Small intestine (tissue), 7 donors: Measurements from ENCODE around the gene SEPTIN10. TPM values are rescaled to one million over a fixed set of nuclear protein-coding genes. Genes with fewer than 3 reads are reported as not detected.

ENCODE experiments used
- DNase-seq, 2 donors: peaks; one replicate each; pipeline versions ENCODE4 v3.0.0 to v3.0.0-alpha.2; 2013
- FAIRE-seq: peaks from 2 replicates; lab custom pipeline; 2012; peaks lifted over from hg19 to GRCh38; lab: Jason Lieb, UNC
- H3K27ac ChIP-seq, 3 donors: one replicate each; pipeline ENCODE4 v1.5.1; 2013; ENCODE audit warnings: low read length in 2 of 3, mild to moderate bottlenecking in 2 of 3, control low read depth in 1 of 3, inconsistent platforms in 1 of 3, low read depth in 1 of 3, moderate library complexity in 1 of 3
- H3K27me3 ChIP-seq, 3 donors: one replicate each; pipeline ENCODE4 v1.6.1; 2013; ENCODE audit warnings: low read length in 3 of 3, inconsistent platforms in 1 of 3; ENCODE audit not compliant: control insufficient read depth in 3 of 3, insufficient read depth in 3 of 3
- H3K36me3 ChIP-seq, 3 donors: one replicate each; pipeline ENCODE4 v1.6.1; 2013; ENCODE audit warnings: low read length in 3 of 3, inconsistent platforms in 1 of 3, low read depth in 1 of 3, mild to moderate bottlenecking in 1 of 3, moderate library complexity in 1 of 3; ENCODE audit not compliant: control insufficient read depth in 3 of 3, insufficient read depth in 2 of 3
- H3K4me1 ChIP-seq, 3 donors: one replicate each; pipeline ENCODE4 v1.6.1; 2013; ENCODE audit warnings: low read length in 2 of 3, inconsistent platforms in 1 of 3, low read depth in 1 of 3, mild to moderate bottlenecking in 1 of 3, moderate library complexity in 1 of 3; ENCODE audit not compliant: control insufficient read depth in 3 of 3, insufficient read depth in 2 of 3
- H3K4me3 ChIP-seq, 3 donors: one replicate each; pipeline ENCODE4 v1.5.1; 2013; ENCODE audit warnings: low read length in 3 of 3, control low read depth in 1 of 3, inconsistent platforms in 1 of 3, low read depth in 1 of 3, mild to moderate bottlenecking in 1 of 3, moderate library complexity in 1 of 3
- H3K9me3 ChIP-seq, 2 donors: one replicate each; pipeline ENCODE4 v1.6.1; 2013; ENCODE audit warnings: low read depth in 1 of 2, low read length in 1 of 2; ENCODE audit not compliant: control insufficient read depth in 2 of 2, insufficient read depth in 1 of 2
- WGBS, 3 donors: extraction: QIAGEN DNeasy Blood & Tissue Kit; methylation state at CpG; one replicate each; pipeline ENCODE4 v1.1.7; 2013; 5-methylcytosine and 5-hydroxymethylcytosine counted together
- polyA plus RNA-seq, 4 donors: library from polyadenylated mRNA; stranded (reverse) in 3 of 4; unstranded in 1 of 4; fragments of 200-250 nt in 3 of 4; fragments of 120-200 nt in 1 of 4; gene quantifications; one replicate each; pipeline versions ENCODE4 v1.2.1 to v1.2.3, GENCODE V29; 2013
- donor health status: healthy with polysubstance abuse.
- donor health status: control.
- donor health status: control.
- donor health status: Bipolar disorder and iron deficiency.
- donor health status: healthy.

Gene SEPTIN10
- polyA plus RNA-seq, 4 donors = 24.0 to 50.9 (median 28.8) TPM

DNA sequence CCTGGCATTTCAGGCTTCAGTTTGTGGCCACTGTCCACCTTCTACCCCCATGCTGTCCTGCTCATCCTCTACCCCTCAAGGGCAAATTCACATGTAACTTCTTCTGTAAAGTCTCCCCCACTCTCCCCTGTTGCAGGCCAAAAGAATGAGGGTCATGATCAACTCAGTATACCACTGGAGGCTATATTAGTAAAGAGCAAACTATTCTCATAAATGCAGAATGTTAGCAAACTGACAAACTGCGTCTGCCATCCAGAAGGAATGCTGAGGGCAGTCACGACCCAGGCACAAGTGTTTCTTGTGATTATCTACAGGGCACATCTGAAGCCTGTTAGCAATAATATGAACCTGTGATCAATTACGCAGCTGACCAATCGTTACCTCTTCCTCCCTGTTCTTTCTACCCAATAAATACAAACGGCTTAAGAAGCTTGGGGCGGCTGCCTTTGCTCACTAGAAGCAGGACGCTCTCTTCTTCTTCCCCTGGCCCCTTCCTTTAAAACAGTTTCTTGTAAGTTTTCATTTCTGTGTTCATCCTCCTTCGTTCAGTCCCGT, 58.3 kb downstream of the SEPTIN10 start:
- Histone ChIP-seq H3K4me1 (peaks cover 0 to 11% (median 3%) of the 10 kb centered on the region in 3 donors), H3K4me3 (no peak overlapping the region), H3K9me3 (no peaks in the 10 kb centered on the region), H3K27me3 (no peaks in the 10 kb centered on the region), H3K27ac (no peak overlapping the region), H3K36me3 (peaks cover 3 to 12% (median 3%) of the 10 kb centered on the region in 3 donors)
- DNase-seq (no peak), FAIRE-seq (no peak)
- 86 to 87% (median 86%) methylated on average over 9 of the region's 9 CpGs for WGBS, 3 donors

DNA sequence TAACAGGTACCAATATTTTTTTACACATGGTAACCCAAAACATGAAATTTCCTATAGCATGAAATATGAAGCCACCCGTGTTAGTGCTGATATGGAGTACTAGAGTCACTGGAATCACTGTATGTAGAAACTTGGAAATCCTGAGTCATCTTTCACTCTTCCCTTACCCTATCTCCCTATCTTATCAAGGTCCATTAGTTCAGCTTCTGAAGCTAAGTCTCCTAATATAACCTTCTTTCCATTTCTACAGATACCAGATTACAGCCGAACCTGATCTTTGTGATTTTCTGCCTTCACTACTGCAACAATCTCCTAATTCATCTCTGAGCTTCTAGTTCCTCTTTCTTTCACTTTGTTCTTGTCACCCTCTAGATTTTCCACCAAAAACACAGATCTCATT, 59.0 kb downstream of the SEPTIN10 start:
- peak; percentile 54 to 83 for DNase-seq
- H3K27ac ChIP-seq = no peak overlapping the region
- 14 to 53% (median 34%) methylated on average over 2 of the region's 2 CpGs for WGBS, 3 donors
- H3K36me3 ChIP-seq = peaks cover 3 to 12% (median 3%) of the 10 kb centered on the region in 3 donors
- H3K4me1 ChIP-seq = peaks cover 0 to 11% (median 3%) of the 10 kb centered on the region in 3 donors
- H3K4me3 ChIP-seq = no peak overlapping the region
- no peaks in the 10 kb centered on the region for H3K27me3 ChIP-seq
- H3K9me3 ChIP-seq = no peaks in the 10 kb centered on the region
- FAIRE-seq = no peak

DNA sequence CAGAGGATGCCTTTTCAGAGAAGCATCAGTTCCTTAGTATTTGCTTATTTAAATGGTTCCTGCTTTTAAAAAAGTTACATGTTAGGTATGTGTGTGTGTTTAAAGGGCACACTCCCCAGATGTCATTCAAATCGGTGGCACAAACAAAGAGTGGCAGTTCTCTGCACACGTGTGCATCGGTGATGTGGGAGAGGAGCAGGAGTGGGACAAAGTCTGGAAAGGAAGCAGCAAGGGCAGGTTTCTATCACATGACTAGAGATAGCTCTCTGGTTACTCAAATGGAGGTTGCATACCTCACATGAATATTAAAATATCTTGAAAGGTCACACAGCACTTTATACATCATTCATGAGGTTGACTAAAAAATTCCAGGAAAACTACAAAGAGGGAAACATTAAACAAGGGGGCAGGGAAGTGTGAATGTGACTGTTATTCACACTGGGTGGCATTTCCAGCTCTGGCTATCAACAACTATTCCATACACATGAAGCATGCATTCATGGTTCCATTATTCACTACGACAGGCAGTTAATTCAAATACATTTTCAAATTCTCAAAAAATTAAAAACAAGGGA, 64.7 kb downstream of the SEPTIN10 start:
- no peak for FAIRE-seq
- Histone ChIP-seq H3K27ac (peak overlapping the region in 1 of 3 donors; percentile 54), H3K36me3 (peaks cover 3 to 13% (median 6%) of the 10 kb centered on the region in 3 donors), H3K27me3 (no peaks in the 10 kb centered on the region), H3K4me1 (no peaks in the 10 kb centered on the region), H3K9me3 (no peaks in the 10 kb centered on the region), H3K4me3 (no peak overlapping the region)
- WGBS, 3 donors = 58 to 71% (median 61%) methylated on average over 4 of the region's 4 CpGs
- DNase-seq = peak; percentile 26 to 63

DNA sequence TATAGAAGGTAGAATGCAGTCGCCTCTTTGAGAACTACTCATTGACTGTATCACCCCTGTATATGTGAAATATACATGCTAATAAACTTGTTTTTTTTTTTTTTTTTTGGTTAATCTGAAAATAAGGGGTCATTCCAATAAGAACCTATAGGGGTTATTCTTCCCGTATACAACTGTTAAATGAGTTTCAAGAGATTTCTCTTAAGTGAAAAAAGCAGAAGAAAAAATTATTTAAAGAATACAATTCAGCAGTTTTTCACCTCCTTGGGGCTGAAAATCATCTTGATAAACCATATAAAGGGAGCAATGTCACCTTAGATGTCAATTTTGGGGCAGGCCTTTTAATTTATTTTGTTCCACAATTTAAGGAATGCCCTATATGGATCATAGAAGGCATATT, 66.5 kb downstream of the SEPTIN10 start:
- Histone ChIP-seq H3K4me1 (no peaks in the 10 kb centered on the region), H3K9me3 (no peaks in the 10 kb centered on the region), H3K4me3 (no peak overlapping the region), H3K36me3 (peaks cover 3 to 10% (median 4%) of the 10 kb centered on the region in 3 donors), H3K27me3 (no peaks in the 10 kb centered on the region), H3K27ac (no peak overlapping the region)
- DNase-seq (no peak), FAIRE-seq (no peak)
- WGBS, 3 donors = 80 to 85% (median 81%) methylated on average over 2 of the region's 2 CpGs

DNA sequence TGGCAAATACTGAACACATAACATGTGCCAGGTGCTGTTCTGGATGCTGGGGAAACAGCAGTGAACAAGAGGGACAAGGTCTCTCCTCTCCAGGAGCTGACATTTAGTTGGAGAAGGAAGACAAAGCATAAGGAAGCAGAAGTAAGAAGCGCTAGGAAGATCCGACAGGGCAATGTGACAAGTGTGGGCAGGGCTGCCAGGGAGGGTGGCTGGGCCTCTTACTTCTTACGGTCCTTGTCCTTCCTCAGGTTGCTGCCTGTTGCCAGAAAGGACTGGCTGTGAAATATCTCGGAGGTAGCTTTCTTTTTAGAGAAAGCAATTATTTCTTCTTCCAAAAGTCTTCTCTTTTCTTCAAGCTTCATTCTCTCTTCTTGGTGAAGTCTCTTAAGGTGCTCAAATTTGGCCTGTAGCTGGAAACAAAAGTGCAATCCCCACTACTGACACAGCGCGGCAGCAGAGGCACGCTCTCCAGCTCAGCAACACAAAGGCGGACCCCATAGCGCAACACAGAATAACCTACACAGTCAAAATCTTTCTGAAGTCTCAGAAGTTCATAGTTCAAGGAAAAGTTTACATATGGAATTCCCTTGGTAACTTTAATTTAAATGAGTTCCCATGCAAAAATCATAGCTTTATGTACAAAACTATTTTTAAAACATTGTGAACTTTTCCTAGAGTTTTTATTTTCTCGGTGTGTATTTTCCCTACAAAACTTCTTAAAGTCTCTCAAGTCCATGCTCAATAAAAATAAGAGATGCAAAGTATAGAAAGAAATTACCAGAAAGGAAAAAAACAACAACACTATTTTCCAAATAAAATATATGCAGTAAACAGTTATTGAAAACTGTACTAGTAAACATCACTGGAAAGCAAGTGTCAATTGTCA, 67.7 kb downstream of the SEPTIN10 start:
- H3K36me3 ChIP-seq = peaks cover 0 to 11% (median 7%) of the 10 kb centered on the region in 3 donors
- no peak overlapping the region for H3K27ac ChIP-seq
- H3K4me1 ChIP-seq = no peaks in the 10 kb centered on the region
- no peak overlapping the region for H3K4me3 ChIP-seq
- H3K27me3 ChIP-seq = no peaks in the 10 kb centered on the region
- no peak for FAIRE-seq
- H3K9me3 ChIP-seq = no peaks in the 10 kb centered on the region
- WGBS, 3 donors = 32 to 34% (median 33%) methylated on average over 10 of the region's 10 CpGs
- peak; percentile 56 to 81 for DNase-seq

DNA sequence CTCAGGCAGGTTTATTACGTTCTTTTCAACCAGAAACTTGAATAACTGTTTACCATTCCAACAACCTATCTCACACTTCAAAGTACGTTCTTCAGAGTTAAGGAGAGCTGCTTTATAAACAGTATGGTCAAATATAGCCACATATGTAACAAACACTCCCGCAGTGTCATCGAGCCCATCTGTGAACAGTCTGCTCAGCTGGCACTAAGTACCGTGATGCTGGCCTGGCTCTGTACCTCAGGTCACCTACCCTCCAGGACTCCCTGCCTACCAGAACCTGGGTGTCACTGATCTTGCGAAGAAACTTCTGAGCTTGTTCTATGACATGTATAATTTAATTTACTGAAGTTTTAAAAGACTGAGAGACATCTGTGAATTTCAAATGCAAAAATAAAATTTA, 71.4 kb downstream of the SEPTIN10 start:
- Histone ChIP-seq H3K4me3 (no peak overlapping the region), H3K4me1 (no peaks in the 10 kb centered on the region), H3K9me3 (no peaks in the 10 kb centered on the region), H3K27me3 (no peaks in the 10 kb centered on the region), H3K27ac (no peak overlapping the region), H3K36me3 (peaks cover 0 to 11% (median 7%) of the 10 kb centered on the region in 3 donors)
- WGBS, 3 donors = 86 to 93% (median 89%) methylated on average over 6 of the region's 6 CpGs
- DNase-seq (no peak), FAIRE-seq (no peak)

DNA sequence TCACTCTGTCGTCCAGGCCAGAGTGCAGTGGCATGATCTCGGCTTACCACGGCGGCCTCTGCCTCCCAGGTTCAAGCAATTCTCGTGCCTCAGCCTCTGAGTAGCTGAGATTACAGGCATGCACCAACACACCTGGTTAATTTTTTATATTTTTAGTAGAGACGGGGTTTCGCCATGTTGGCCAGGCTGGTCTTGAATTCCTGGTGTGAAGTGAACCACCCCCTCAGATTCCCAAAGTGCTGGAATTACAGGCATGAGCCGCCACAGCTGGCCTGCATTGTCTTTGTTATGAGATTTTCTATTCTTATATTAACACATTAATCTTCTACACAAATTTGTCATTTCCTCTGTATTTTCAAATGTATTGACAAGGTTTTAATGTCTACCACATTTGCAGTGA, 75.2 kb downstream of the SEPTIN10 start:
- Histone ChIP-seq H3K4me1 (peaks cover 0 to 3% (median 0%) of the 10 kb centered on the region in 3 donors), H3K27me3 (peaks cover 0 to 2% (median 0%) of the 10 kb centered on the region in 3 donors), H3K36me3 (peaks cover 0 to 6% (median 3%) of the 10 kb centered on the region in 3 donors), H3K4me3 (no peak overlapping the region), H3K27ac (no peak overlapping the region), H3K9me3 (no peaks in the 10 kb centered on the region)
- no peak for DNase-seq
- no peak for FAIRE-seq
- WGBS, 3 donors = 81 to 84% (median 84%) methylated on average over 8 of the region's 8 CpGs

DNA sequence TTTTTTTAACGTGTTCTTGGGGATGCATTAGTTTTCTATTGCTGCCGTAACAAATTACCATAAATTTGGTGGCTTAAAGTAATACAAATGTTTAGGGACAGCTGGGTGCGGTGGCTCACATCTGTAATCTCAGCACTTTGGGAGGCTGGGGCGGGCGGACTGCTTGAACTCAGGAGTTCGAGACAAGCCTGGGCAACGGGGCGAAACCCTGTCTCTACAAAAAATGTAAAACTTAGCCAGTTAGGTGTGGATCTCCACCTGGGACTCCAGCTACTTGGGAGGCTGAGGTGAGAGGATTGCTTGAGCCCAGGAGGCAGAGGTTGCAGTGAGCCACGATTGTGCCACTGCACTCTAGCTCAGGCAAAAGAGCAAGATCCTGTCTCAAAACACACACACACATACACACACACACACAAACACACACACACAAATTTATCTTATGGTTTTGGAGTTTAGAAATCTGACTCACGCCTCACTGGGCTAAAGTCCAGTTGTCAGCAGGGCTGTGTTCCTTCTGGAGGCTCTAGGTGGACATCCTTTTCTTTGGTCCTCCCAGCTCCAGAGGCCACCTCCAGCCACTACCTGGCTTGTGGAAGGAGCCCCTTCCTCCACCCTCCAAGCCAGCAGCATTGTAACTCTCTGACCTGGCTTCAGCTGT, 76.1 kb downstream of the SEPTIN10 start:
- Histone ChIP-seq H3K4me1 (peaks cover 0 to 3% (median 0%) of the 10 kb centered on the region in 3 donors), H3K4me3 (no peak overlapping the region), H3K27me3 (peaks cover 0 to 3% (median 2%) of the 10 kb centered on the region in 3 donors), H3K27ac (no peak overlapping the region), H3K36me3 (peaks cover 0 to 6% (median 3%) of the 10 kb centered on the region in 3 donors), H3K9me3 (no peaks in the 10 kb centered on the region)
- FAIRE-seq (no peak), DNase-seq (peak; percentile 50 to 65)
- 58 to 78% (median 74%) methylated on average over 9 to 10 of the region's 10 CpGs for WGBS, 3 donors
